HG03039 (cell line): ENCODE results near the gene TIMM44.

Source experiments
- ATAC-seq: cut with Tn5 transposase; IDR thresholded peaks from one replicate; pipeline ENCODE4 v1.9.1; 2021; ENCODE audit warnings: mild to moderate bottlenecking, moderate library complexity; ENCODE audit not compliant: unreplicated experiment

The TIMM44 gene

DNA sequence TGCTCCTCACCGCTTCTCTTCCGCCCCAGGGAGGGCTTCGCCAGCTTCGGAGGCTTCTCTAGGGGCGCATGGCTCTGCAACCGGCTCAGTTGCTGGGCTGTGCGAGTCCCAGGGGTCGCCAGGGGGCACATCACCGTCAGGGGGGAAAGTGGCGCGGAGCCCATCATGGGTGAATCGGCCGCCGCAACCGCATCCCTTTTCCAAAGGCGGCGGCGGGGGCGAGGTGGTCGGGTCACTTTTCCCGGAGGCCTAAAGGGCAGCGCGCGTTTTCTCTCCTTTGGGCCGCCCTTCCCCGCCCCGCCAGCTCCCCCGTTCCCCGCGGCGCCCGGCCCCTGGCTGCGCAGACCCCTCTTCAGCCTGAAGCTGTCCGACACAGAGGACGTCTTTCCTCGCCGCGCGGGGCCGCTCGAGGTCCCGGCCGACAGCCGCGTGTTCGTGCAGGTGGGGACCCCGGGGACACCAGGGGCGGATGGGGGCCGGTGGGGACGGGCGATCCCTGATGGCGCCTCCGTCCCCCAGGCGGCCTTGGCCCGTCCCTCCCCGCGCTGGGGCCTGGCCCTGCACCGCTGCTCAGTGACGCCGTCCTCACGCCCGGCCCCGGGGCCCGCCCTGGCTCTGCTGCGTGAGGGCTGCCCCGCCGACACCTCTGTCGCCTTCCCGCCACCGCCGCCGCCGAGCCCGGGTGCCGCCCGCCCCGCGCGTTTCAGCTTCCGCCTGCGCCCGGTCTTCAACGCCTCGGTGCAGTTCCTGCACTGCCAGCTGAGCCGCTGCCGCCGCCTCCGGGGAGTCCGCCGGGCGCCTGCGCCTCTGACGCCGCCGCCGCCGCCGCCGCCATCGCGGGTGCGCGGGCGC, 27.1 kb downstream of the TIMM44 start:
- no peak for ATAC-seq

DNA sequence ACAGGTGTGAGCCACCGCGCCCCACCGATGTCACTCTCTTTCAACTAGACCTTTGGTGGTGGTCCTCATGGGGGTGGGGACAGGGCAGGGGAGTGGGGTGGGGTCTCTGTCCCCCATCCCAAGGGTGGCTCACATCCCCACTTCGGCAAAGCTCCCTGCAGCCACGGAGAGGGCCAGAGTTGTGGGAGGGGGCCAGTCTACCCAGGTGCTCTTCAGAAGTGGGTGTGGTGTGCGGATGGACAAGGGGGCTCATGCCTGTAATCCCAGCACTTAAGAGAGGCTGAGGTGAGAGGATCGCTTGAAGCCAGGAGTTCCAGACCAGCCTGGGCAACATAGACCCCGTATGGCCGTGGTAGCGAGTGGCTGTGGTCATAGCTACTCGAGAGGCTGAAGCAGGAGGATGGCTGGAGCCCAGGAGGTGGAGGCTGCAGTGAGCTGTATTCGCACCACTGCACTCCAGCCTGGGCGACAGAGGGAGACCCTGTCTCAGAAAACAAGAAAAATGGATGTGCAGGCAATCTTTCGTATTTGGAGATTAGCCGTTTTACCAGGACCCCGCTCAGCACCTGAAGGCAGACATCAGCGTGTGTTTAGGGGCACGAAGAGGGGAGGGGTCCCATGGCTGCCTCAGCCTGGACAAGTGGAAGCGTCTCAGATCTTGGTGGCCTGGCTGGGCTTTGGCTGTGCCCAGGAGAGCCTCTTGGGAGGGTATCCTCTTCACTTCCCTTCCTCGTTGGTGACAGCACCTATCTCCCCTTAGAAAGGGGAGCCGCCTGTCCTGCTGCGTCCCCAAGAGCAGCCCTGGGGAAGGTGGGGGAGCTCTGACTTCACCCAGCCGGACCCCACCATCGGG, 28.0 kb downstream of the TIMM44 start:
- no peak for ATAC-seq

DNA sequence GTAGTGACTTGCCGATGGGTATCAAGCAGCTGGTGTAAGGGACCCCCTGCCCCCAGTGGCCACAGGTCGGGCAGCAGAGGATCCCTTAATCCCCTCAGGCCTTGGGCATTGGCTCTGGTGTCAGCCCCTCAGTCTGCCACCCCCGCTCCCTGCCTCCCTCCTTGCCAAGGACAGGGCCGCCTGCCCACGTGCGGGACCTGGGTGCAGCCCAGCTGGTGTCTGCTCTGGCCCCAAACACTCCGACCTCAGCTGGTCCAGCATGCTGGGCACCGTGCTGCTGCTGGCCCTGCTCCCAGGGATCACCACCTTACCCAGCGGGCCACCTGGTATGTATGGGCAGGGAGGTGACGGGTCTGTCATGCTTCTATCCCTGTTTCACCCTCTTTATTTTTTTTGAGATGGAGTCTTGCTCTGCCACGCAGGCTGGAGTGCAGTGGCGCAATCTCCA, 28.8 kb downstream of the TIMM44 start, which contains the start of gene TGFBR3L:
Gene TGFBR3L, plus strand, starts transcription at position 233 of the 448 bp plus-strand sequence.
- ATAC-seq, result no peak

DNA sequence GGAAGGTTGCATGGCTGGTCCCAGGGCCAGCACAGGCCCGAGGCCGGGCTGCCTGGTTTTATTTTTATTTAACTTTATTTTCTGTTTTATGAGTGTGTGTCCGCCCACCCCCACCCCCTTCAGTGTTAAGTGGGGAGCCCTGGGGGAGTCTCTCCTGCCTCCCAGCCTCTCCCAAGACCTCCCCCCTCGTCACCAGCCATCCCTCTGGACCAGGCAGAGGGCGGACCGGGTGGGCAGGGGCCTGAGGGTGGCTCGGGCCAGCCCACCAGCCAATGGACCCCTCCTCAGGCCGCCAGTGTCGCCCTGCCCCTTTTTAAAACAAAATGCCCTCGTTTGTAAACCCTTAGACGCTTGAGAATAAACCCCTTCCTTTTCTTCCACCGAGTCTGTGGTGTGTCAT, 29.4 kb downstream of the TIMM44 start:
- no peak for ATAC-seq

DNA sequence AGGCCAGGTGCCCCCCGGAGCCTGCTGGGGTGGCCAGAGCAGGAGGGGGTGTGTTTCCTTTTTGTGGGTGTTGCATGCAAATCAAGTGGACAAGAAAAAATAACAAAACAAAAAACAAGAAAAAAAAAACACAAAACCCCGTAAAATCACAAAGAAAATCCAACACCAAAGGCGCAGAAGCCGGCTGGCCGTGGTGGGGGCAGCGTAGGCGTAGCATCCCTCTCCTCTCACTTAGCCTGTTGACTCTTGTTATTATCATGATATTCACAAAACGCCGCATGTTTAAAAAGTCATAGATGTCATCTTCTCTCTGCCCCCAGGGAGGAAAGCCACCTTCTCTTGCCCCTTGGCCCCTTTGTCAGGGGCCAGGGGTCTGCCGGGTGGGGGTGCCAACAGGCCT, 29.8 kb downstream of the TIMM44 start:
- no peak for ATAC-seq

DNA sequence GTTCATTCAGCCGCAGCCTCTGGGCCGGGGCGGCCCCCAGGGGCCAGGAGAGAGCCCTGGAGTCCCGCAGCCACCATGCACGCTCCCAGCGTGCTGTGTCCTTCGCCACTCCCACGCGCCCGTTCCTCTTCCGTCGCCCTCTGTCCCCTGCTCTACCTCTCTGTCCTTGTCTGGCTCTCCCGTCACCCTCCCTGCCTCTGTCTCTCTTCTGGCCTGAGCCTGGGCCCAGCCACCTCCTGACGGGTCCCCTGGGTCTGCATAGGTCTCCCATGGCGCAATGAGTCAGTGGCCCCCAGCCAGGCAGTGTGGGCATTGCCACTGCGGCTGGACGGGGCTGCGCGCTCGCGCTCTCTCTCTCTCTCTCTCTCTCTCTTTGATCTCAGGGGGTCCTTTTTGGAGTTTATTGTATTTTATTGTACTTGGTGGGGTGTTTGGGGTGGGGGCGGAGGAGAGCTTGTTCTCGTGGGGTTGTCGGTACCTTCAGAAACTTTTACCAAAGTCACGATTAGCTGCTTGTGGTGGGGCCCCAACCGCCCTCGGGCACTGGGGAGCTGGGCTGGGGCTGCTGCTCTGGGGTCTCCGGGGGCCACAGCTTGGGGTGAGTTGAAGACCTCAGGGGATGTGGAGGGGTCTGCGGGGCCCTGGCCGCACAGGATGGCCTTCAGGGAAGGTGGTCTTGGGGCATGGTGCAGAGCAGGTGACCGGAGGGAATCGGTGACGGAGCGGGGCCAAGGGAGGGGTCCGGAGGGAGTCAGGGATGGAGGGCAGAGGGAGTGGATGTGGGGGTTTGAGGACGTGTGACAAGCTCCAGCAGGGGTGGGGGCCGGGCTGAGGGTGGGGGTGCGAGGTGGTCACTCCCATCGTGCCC, 30.5 kb downstream of the TIMM44 start:
- ATAC-seq, result no peak

DNA sequence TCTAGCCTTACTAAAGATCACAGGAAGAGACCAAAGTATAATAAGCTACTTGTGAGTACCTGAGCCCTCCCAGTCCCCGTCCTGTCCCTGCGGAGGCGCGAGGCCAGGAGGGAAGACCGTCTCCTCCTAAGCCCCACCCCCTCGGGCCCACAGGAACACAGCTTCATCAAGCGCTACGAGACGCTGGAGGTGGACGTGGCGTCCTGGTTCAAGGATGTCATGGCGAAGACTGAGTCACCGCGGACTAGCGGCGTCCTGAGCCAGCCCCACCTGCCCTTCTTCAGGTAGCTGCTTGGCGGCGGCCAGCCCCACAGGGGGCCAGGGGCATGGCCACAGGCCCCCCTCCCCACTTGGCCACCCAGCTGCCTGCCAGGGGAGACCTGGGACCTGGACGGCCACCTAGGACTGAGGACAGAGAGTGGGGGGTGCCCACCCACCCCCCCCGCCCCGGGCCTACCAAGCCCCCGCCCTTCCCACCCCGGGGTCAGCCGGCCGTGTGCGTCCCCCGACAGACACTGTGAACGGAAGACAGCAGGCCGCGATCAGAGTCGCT, 31.2 kb downstream of the TIMM44 start:
- no peak for ATAC-seq

DNA sequence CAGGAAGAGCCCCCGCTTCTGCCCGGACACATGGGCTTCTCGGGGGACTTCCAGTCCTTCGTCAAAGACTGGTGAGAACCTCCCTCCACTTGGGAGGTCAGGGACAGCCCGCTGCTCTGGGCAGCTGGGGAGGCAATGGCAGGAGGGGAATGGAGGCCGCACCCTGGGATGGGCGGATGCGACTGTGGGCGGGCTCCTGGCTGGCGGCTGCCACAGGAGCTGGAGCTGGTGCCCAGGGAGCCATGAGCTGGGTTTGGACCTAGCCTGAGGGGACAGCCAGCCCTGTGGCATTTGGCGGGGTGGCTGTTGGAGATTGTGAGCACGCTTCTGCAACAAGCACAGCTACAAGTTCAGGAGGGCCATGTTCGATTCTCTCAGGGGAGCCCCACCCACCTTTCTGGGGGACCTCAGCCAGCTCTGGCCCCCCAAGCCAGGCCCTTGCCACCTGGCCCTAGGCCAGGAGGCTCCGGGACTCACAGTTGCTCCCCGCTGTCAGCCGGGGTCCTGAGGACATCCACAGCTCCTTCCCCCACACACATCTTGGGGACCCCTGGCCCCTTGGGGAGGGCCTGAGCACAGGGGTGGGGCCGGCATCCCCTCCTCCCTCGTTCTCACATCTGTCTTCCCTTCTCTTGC, 31.8 kb downstream of the TIMM44 start:
- ATAC-seq, result no peak

DNA sequence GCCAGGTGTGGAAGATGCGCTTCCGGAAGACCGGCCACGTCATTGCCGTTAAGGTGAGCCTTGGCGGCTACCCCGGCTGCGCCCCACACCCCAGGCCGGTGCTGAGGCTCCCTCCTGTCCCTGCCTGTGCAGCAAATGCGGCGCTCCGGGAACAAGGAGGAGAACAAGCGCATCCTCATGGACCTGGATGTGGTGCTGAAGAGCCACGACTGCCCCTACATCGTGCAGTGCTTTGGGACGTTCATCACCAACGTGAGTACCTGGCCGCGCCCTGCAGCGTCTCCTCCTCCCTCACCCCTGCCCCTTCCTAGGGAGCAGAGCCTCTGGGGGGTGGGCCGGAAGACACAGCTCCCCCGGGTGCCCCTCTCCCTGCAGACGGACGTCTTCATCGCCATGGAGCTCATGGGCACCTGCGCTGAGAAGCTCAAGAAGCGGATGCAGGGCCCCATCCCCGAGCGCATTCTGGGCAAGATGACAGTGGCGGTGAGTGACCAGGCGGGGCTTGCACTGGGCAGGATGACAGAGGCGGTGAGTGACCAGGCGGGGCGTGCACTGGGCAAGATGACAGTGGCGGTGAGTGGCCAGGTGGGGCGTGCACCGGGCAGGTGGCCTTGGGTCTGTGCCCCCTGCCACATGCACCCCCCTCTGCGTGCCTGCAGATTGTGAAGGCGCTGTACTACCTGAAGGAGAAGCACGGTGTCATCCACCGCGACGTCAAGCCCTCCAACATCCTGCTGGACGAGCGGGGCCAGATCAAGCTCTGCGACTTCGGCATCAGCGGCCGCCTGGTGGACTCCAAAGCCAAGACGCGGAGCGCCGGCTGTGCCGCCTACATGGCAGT, 32.9 kb downstream of the TIMM44 start:
- no peak for ATAC-seq

DNA sequence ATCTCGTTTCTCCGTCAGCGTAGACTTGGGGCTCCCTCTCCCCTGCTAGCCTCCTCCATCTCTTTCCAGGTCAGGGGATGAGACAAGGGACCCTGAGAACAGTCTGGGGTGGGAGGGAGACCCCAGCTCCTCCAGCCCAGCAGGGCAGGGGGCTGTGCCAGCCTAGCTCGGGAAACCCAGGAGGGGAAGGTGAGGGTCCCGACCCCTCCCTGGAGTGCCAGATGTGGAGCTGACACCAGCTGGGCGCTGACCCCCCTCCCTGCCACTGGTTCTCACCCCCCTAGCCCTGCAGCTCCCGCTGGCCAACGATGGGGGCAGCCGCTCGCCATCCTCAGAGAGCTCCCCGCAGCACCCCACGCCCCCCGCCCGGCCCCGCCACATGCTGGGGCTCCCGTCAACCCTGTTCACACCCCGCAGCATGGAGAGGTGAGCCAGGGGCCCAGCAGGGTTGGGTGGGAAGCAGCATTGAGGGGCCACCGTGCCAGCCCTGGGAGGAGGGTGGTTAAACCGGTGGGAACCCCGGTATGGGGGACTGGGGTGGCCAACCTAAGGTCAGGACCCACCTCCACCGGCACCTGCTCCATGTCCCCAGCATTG, 33.9 kb downstream of the TIMM44 start:
- ATAC-seq, result no peak

DNA sequence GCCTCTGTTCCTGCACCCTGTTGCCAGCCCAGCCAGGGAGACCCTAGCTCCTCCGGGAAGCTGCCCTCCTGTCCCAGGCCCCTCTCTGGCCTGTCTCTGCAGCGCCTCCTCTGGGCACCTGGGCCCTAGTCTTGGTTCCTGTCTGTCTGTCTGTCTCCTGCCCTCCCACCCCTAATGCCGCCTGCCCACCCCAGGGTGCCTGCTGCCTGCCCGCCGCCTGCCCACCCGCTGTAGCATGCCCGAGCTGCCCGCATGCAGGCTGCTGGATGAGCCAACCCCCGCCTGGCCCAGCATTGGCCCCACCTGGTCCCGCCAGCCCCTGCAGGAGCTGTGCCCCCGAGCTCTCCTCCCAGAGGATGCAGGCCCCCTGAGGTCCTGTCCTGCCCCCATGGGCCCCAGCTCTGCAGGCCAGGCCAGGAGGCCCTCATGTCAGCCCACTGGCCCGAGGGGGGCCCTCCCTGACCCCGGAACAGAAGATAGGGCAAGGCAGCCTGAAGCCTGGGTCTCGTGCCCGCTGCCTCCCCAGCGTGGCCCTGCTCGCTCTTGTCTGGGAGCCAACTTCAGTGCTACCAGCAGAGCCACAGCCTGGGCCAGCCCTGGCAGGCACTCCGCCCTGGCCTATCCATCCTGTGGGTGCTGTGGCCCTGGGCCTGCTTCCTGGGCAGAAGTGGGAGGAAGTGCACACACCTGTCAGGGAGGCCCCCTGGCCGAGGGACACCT, 34.6 kb downstream of the TIMM44 start:
- no peak for ATAC-seq

DNA sequence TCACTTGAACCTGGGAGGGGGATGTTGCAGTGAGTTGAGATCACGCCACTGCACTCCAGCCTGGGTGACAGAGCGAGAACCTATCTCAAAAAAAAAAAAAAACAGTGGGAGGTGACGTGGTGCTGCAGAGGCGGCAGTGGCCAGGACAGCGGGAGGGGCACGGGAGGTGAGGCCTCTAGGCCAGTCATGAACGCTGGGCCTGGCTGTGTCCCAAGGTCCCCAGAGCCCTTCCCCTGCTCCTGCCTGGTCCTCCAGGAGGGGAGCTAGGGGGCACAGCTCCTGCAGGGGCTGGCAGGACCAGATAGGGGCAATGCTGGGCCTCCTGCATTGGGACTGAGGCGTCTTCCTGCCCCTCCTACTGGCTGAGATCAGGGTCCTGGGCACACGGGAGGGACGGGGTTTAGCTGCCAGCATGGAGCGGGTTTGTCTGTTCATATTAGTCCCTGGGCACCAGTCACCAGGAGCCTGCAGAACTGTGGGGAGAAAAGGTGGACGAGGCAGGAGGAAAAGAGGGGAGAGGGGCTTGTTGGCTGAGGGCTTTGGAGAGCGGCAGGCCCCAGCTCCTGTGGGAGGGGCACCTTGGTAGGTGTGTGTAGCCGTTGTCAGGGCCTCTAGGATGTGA, 35.3 kb downstream of the TIMM44 start:
- ATAC-seq, result no peak

DNA sequence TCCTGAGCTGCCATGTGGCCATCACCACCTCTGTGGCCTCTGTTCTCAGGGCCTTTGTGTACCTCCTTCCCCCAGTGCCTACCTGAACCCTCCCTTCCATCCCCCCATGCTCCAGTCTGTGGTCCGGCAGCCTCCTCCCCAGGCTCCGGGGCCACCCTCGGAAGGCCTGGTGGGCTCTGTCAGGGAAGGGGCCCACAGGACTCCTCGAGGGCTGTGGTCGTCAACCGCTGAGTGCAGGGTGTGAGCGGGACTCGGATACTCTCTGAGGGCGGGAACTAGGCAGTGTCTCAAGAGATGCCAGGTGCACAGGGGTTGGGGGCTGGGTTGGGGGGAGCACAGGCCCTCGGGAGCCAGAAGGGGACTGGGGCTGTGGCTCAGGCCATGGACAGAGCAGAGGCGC, 35.9 kb downstream of the TIMM44 start:
- no peak for ATAC-seq

DNA sequence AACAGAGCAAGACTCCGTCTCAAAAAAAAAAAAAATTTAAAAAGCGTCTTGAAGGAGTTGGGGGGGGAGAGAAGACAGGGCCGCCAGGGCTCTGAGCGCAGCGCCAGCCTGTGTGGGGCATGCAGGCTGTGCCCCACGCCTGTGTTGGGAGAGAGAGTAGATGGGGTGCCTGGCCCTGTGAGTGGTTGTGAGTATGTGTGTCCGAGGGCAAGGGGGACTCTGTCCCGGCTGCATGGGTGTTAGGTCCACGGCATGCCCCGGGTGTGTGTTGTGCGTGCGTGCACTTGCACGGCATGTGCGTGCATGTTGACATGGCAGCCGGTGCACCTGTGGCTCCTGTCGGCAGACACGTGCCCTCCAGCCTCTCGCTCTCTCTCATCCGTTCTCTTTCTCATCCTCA, 36.3 kb downstream of the TIMM44 start:
- ATAC-seq, result no peak

DNA sequence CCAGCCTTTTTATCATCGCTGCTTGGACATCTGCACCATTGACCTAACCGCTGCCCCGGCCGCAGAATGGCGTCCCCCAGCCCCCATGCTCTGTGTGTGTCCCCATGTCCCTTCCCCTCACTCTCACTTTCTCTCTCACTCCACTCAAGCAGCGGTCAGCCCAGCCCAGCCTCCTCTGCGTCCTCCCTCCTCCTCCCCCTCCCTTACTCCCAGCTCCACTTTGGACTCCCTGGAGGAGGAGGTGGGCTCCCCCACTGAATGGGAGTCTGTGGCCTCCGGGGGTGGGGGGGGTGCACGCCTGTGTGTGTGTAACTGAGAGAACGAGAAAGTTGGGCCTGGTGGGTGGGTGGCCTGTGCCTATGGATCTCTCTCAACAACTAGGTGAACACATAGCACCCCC, 37.6 kb downstream of the TIMM44 start:
- ATAC-seq, result no peak

DNA sequence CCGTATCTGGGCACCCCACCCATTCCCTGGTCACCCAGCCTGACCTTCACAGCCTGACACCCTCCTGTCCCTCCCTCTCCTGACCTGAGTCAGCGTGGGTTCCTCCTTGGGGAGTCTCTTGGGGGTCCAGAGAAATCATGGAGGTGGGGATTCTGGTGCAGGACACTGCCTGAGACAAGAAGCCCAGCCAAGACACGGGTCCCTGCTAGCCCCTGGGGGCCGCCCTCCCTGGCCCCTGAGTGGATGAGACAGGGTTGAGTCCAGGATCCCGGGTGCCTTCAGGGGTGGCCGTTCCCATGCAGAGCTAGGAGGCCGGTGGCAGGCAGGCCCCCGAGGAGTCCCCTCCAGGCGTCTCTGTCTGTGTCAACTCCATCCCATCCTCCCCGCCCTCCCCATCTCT, 38.2 kb downstream of the TIMM44 start:
- ATAC-seq, result no peak

DNA sequence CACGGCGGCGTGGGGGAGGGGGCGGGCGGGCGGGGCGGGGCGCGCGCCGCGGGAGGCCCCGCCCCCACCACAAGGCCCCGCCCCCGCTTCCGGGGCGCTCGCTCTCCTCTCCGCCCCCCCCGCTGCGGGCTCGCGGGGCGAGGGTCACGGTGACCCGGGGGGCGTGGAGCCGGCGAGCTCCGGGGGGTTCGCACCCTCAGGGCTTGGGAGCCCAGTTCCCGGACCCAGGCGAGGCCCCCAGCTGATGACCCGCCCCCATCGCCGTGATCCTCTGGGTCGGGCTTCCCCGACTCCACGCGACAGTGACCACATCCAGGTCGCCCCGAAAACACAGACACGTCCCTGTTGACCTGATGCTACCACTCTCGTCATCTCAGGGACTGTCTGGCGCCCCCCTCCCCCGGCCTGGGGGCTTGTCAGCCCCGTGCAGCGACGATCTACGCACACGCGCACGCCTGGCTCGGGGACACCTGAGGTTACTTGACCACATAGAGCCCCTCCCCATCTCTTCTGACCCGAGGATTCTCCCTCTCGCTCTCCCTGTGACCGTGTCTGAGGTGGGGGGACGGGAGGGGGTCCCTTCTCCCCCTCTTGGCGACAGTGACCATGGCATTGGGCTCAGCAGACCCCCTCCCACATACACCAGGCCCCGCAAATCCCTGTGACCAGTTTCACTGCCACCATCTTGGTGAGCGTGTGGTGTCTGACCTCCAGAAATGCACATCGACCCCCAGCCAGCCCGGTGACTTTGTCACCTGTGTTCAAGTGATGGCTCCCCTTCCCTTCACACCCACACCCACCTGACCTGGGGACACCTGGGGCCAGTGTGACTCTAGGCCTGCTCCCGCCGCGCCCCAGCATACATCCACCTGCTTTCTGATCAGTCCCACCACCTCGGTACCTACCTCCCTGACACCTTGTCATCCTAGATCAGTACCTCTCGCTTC, 39.1 kb downstream of the TIMM44 start:
- ATAC-seq, result peak; percentile 19
